GM21737 (cell line): ENCODE measurements around the gene DTD1.
A peak's percentile ranks its signal among the peaks of the same experiment; 100 is the strongest.

Experiments used
- ATAC-seq: cut with Tn5 transposase; IDR thresholded peaks from one replicate; pipeline ENCODE4 v1.9.1; 2021; ENCODE audit warnings: mild to moderate bottlenecking, moderate library complexity; ENCODE audit not compliant: unreplicated experiment

The DTD1 gene

GRCh38 chr20:18790787-18791186 is 202.9 kb downstream of the DTD1 start:
- ATAC-seq: no peak

- peak; percentile 95 for ATAC-seq
Measured at GRCh38 chr20:18793625-18794427, 206.0 kb downstream of the DTD1 start.

DNA sequence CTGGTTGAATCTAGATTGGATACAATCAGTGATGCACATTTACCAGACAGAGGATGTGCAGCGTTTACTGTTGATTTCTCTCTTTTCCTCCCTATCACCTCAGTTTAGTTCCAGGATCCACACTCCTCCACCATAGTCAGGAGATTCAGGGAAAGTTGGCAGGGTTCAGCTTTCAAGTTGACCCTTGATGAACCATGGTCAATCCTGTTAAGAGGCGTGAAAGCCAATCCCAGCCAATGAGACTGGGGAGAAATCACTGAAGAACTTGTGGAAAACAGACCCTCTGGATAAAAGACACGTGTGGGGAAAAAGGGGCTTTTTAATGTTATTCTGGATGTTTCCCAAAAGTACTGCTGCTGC is 206.6 kb downstream of the DTD1 start:
- ATAC-seq: no peak

- no peak for ATAC-seq
Measured at GRCh38 chr20:18795366-18795765, 207.5 kb downstream of the DTD1 start.

DNA sequence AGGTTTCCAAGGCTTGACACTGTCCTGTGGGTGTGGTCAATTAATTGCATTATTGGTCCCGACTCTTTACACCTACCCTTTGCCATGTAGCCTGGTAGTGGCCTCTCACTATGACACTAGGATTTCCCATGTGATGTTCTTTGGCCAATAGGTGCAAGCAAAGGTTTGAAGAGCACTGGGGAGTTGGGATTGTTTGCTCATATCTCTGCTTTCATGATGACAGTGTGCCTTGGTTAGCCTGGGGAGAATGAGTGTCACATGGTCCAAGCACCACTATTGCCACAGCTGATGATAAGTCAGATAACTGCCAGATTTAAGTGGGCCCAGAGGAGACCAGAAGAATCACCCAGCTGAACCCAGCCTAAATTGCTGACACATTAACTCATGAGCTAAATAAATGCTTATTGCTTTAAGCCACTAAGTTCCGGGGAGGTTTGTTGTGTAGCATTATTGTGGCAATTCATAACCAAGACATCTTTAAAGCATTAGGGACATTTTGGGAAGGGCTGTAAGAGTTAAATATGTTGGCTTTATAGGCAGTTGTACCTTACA is 208.5 kb downstream of the DTD1 start:
- ATAC-seq: no peak

DNA sequence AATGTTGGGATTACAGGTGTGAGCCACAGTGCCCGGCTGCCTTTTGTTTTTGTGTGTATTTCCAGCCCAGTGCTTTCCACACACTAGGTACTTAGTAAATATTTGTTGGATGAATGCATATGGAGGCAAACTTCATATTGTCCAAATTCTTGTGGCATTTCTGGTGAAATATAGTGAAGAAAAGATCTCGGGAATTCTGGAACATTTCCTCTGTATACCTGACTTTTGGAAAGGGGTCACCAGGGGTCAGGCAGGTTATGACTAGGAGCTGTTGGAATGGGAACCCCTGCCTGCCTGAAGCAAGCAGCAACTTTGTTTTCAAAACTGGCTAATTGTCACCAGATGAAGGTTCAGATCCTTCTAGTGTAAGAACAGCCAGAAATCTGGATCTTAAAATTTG is 213.7 kb downstream of the DTD1 start:
- no peak for ATAC-seq

DNA sequence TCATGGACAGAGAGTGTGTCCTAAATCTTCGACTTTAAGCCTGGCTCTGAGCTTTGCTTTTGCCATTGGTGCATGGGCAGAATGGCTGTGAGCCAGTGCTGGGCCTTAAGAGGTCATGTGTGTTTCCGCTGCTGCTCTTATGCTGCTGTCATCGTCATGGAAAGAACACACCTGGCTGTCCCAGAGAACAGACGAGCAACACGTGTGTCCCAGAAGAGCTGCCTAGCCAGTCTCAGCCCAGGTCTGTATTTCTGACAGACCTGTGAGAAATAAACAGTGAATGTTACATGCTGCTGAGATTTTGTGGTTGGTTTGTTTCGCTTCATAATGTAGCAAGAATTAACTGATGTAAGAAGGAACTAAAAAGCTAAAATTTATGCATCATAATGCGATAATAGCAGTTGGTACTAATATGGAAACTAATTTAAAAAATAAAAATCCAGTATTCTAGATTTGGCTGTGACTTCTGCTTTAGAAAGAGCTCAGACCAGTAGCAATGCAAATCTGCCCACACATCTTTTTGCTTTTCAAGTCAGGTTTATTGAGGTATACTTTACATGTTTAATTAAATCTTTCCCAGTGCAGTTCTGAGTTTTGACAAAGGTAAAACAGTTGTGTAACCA is 214.3 kb downstream of the DTD1 start:
- ATAC-seq: peak; percentile 58

GRCh38 chr20:18805881-18806280 is 218.0 kb downstream of the DTD1 start:
- no peak for ATAC-seq

- ATAC-seq: no peak
Measured at GRCh38 chr20:18808712-18809111, 220.9 kb downstream of the DTD1 start.

DNA sequence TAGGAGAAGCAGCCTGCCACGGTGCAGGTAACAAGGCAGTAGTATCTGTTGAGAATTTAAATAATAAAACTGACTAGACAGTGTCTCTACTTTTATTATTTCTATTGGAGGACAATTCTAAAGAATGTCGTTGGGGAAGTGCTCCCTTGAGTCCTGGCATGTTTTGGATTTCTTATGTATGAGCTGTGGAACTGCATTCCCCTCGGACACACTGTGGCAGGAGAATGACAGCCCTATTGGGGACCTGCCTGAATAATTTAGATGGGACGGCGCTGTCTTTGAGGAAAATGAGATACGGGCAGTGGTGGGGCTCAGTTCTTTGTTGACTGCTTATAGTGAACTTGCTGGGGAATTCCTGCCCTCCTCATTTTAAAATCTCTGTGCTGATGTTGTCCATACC is 223.3 kb downstream of the DTD1 start:
- ATAC-seq: no peak

- no peak for ATAC-seq
Measured at GRCh38 chr20:18811904-18812303, 224.1 kb downstream of the DTD1 start.

- ATAC-seq: no peak
Measured at GRCh38 chr20:18813483-18813882, 225.6 kb downstream of the DTD1 start, which contains the start of gene SCP2D1. Gene SCP2D1, plus strand, starts transcription at chr20:18813783. Its CDS starts 33 bp downstream, at chr20:18813816.

GRCh38 chr20:18815194-18815942 is 227.5 kb downstream of the DTD1 start:
- ATAC-seq: no peak
